ENCODE measurements around the gene EFL1.
"Not testable (repeated sequence)": the region's sequence is repeated elsewhere in the genome, so short reads cannot be mapped to it uniquely, and the experiment has no call there.

Gene EFL1

DNA sequence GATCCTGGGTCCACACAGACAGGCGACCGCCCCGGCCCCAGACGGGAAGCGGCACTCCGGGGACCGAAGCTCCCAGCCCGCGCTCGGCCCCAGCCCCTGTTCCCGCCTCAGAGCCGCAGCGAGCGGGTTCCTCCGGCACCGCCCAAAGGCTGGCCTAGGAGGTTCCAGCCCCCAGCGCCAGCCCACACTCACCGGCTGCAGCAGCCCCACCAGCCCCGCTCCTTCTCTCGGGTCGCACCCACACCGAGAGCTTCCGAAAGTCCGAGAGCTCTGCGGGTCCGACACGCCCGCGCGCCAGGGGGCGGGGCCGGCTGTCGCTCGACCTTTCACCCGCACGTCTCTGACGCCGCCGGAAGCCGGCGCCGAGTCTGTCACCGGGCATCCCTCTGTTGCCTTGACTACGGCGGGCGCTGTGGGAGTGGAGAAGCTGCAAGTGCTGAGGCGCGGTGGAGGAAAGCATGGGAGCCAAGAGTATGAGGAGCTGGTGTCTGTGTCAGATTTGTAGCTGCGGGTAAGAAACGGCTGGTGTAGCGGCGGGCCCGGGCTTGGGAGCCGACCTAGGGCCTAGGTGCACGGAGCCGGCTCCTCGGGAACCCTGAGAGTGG lies at the start of gene EFL1, which contains the start of gene SAXO2:
EFL1 (minus strand) TSS at position 313 of the 605 bp plus-strand sequence. CDS start 956 bp downstream, outside the sequence.
SAXO2 (plus strand) TSS at position 397 of the 605 bp plus-strand sequence; CDS start at position 459, 62 bp downstream.
- peak; percentile 91 for DNase-seq

DNA sequence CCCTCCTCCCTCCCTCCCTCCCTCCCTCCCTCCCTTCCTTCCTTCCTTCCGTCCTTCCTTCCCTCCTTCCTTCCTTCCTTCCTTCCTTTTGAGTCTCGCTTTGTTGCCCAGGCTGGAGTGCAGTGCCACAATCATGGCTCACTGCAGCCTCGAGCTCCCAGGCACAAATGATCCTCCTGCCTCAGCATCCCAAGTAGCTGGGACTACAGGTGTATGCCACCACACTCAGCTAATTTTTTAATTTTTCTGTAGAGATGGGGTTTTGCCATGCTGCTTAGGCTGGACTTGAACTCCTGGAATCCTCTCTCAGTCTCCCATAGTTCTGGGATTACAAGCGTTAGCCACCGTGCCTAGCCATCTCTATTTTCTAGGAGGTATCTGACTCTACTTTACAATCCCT lies 48.8 kb upstream of the EFL1 start:
- DNase-seq: not testable (repeated sequence)

GRCh38 chr15:82309802-82310201 lies 47.3 kb upstream of the EFL1 start:
- no peak for DNase-seq

GRCh38 chr15:82307714-82308081 lies 45.2 kb upstream of the EFL1 start:
- DNase-seq: no peak

GRCh38 chr15:82306791-82307713 lies 44.5 kb upstream of the EFL1 start:
- DNase-seq: no peak

GRCh38 chr15:82305621-82306048 lies 43.1 kb upstream of the EFL1 start:
- no peak for DNase-seq

GRCh38 chr15:82304778-82305090 lies 42.2 kb upstream of the EFL1 start:
- DNase-seq: no peak

DNA sequence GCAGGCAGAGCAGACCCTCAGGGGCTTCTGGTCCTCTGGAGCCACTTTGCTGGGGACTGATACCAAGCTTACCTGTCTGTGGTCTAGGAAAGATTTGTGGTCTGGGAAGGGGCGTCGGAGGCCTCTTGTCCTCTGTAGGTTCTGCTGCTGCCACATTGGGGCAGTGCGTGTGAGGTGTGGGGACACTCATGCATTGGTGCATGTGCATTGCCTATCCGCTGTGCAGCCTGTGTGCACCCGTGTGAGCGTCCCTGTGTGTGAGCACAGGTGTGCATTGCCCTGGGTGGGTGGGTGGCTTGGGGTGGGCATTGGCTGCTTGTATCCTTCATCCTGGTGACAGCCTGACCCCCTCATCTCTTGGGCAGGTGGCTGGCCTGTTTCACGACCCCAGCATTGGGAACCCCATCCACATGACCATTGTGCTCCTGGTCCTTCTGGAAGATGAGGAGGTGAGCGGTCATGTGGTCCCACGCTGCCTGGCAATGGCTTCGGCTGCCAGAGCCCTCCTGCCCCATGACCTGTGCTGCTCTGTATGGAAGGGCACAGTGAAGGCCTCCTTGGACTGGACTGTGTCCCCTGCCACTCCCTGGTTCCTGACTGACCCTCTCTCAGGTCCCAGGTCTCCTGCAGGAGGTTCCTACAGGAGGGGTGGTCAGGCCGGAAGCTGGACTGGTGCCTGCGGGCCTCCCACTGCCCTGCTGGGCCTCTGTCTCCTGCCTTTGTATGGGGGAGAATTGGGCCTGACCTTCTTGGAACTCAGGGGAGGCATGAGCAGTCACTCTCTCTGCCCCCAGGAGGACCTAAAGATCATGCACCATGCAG lies 41.6 kb upstream of the EFL1 start:
- DNase-seq: no peak

DNA sequence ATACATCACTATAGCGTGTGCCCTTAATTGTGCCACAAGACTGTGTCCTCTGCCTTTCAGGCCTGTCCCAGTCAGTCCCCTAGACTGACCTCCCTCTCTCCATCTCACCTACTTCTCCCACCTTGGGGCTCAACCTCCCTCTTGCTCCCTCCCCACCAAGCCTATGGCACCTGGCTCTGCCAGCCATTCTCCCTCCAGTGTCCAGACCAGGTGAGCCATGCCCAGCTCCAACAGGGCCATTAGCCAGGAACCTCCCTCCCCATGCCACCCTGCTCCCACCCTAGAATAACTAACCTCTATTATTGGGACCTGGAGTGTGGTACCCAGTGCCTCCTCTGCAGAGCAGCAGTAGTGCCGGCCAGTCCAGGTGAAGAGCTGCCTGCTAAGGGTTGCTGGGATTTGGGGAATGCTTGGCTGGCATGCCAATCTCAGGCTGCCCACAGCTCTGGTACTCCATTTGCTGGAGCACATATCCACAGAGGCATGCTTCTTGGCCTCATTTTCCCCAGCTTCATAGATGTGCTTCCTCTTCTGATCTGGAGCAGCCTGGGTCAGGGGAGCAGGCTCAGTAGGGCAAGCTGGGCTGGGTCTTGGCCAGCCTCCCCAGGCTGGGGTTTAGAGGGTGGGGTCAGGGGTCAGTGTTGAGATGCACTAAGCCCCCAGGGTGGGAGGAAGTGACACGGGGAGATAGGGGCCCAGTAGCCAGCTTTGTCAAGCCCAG lies 38.9 kb upstream of the EFL1 start:
- no peak for DNase-seq

DNA sequence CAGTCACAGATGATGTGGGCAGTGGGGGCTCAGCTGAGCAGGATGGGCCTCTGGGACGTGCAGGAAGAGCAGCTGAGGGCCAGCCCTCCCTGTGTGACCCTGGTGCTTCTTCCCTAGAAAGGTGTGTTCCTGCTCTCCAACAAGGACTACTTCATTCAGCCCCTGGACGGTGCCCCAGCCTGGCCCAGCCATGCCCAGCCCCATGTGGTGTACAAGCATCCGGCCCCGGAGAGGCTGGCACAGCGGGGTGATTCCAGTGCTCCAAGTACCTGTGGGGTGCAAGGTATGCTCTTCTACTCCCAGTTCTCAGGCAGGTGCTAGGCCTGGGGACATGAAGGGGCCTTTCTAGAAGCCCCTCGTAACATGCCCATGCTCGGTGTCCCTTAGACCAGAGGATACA lies 38.3 kb upstream of the EFL1 start:
- no peak for DNase-seq

DNA sequence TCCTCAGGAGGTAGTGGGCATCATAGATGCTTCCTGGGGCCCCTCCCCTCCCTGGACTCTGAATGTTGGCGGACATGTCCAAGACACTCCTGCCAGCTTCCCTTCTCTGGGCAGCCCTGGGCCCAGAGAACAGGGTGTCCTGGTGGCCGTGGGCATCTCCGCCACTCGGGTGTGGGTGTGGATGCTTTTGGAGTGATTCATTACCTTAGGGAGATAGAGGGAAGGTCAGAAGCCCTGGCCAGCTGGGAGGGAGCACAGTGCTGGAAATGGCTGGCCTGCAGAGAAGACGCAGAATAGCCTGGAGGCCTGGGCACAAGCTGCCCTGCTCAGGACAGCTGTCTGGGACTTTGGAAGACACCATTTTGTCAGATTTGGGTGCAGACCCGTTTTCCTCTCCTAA lies 37.8 kb upstream of the EFL1 start:
- DNase-seq: not testable (repeated sequence)

GRCh38 chr15:82299511-82299914 lies 37.0 kb upstream of the EFL1 start:
- not testable (repeated sequence) for DNase-seq

GRCh38 chr15:82298520-82298919 lies 36.0 kb upstream of the EFL1 start:
- peak; percentile 62 for DNase-seq

GRCh38 chr15:82298032-82298431 lies 35.5 kb upstream of the EFL1 start:
- no peak for DNase-seq

GRCh38 chr15:82297546-82297945 lies 35.0 kb upstream of the EFL1 start:
- DNase-seq: no peak

DNA sequence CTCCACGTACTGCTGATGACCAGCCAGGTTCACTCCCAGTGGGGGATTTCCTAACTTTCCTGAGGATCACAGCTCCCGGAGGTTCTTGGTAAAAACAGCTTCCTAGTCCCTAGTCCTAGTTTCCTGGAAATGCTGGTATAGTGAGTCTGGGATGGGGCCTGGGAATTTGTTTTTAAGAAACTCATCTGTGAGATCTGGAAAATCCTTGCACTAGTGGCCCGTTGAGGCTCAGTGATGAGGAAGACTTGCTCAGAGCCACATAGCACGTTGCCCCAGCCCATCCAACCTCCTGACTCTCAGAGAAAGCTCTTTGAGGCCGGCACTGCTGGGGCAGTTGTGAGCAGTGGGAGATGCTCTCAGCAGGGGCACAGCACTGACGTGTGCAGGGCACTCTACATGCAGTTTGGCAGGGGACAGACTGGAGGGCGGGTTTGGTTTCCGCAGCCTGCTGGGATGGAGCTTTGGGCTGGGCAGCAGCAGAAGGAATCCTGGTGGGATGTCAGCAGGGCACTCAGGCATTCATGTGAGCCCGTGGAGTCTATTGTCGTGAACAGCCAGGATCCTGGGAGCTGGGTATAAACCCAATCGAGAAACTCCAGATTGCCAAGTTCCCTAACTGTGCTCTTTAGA lies 31.6 kb upstream of the EFL1 start:
- DNase-seq: no peak

- no peak for DNase-seq
Observed at GRCh38 chr15:82292271-82292670, 29.7 kb upstream of the EFL1 start.

DNA sequence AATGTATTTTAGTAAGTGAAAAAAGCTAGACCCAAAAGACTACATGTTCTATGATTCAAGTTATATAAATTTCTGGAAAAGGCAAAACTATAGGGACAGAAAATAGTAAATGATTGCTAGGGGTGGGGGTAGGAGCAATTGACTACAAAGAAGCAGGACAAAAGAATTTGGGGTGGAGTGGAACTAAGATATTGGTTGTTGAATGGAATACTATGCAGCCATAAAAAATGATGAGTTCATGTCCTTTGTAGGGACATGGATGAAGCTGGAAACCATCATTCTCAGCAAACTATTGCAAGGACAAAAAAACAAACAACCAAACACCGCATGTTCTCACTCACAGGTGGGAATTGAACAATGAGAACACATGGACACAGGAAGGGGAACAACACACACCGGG lies 25.7 kb upstream of the EFL1 start:
- DNase-seq: not testable (repeated sequence)

- peak; percentile 6 for DNase-seq
Observed at GRCh38 chr15:82286475-82286874, 23.9 kb upstream of the EFL1 start.

- not testable (repeated sequence) for DNase-seq
Observed at GRCh38 chr15:82284381-82284780, 21.8 kb upstream of the EFL1 start.

DNA sequence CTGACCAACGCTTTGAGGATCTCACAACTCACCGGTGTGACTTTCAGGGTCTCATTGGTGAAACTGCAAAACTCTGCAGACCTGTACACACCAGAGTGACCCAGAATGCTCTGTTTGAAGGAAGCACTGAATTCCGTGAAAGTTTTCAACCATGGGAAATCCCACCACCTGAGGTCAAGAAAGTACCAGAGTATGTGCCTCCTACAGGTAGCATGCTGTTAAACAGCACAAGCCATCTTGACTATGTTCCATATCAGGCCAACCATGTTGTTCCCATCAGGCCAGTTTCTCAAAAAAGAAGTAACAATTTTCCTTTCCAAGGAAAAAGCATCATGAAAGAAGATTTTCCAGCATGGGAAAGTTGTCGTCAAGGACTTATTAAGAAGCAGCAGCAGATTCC lies 19.9 kb upstream of the EFL1 start:
- DNase-seq: not testable (repeated sequence)

GRCh38 chr15:82281276-82281675 lies 18.7 kb upstream of the EFL1 start:
- not testable (repeated sequence) for DNase-seq
